GM04504 (cell line): ENCODE measurements around the gene FOXF2.

Source experiments
- DNase-seq: peaks from one replicate; pipeline ENCODE4 v3.0.0-alpha.2; 2012; ENCODE audit warnings: low read depth

Gene FOXF2

DNA sequence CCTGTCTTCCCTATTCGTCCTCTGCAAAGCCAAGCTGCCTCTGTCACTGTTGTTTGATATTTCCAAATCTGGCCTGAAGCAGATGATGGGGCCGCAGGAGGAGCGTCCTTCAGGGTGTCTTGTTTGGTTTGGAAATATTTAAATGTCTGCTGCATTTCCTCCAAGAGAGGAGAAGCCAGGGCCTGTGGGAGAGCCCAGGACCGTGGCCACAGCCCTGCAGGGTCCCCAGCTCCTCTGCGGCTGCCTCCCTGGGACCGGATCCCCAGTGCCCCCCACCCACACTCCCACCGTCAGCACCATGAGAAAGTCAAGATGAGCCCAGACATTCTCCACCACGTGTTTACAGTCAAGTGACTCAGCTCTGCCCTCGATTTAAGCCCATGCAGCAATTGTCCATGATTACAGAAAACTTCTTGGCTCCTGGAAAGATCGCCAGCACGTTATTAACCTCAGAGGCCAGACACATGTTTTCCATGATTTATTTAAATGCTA is 18.2 kb downstream of the FOXF2 start:
- peak; percentile 66 for DNase-seq

DNA sequence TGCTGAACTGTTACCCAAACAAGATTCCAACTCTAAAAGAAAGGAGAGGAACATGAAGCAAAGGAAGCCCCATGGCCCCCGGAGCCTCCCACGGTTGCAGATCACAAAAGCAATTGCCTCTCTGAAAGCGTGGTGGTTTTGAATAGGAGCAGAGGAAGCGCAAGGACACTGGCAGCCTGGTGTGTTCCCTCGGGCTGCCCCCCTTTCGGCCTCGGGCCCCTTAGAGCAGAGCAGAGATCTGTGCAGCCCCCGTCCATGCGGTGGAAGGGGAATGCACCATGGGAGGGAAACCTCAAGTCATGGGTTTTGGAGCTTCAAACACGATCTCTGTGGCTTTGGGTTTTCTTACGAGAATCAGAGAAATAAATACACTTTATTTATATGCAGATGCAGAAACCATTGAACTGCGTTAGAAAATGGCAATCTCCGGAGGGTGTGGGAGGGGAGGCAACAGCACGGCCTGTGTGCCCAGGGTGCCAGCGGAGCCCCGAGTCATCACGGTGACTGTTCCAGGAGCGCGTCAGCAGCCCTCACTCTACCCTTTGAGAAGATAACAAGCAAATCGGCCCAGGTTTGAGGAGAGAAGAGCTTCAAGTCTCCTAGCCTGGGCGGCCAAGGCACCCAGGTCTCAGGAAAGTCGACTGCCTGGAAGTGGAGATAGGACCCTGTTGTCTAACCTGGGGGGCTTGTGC is 20.5 kb downstream of the FOXF2 start:
- no peak for DNase-seq

- DNase-seq = no peak
Observed at GRCh38 chr6:1412901-1413300, 23.5 kb downstream of the FOXF2 start.

- DNase-seq = no peak
Observed at GRCh38 chr6:1415416-1416063, 26.2 kb downstream of the FOXF2 start.

- no peak for DNase-seq
Observed at GRCh38 chr6:1416191-1416760, 26.9 kb downstream of the FOXF2 start.

DNA sequence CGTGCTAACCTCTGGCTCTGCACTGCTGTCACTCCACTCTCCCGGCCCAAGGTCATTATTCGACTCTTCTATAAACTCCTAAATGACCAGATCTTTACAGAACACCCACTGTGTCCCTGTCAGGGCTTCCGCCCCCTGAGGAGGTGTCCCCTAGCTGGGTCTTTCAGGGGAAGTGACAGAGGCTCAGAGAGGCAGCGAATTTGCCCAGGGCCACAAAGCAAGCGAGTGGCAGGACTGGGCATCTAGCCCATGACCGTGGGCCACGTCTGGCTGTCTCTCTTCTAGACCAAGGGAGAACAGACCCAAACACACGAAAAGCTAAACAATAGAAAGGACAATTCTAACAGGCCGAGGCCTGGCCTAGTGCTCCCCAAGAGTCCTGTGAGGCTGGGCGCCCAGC is 27.4 kb downstream of the FOXF2 start:
- DNase-seq = no peak

GRCh38 chr6:1417718-1418117 is 28.3 kb downstream of the FOXF2 start:
- DNase-seq = no peak

- no peak for DNase-seq
Observed at GRCh38 chr6:1418471-1419191, 29.3 kb downstream of the FOXF2 start.

- no peak for DNase-seq
Observed at GRCh38 chr6:1420382-1420781, 31.0 kb downstream of the FOXF2 start.

- no peak for DNase-seq
Observed at GRCh38 chr6:1422290-1422689, 32.9 kb downstream of the FOXF2 start.

DNA sequence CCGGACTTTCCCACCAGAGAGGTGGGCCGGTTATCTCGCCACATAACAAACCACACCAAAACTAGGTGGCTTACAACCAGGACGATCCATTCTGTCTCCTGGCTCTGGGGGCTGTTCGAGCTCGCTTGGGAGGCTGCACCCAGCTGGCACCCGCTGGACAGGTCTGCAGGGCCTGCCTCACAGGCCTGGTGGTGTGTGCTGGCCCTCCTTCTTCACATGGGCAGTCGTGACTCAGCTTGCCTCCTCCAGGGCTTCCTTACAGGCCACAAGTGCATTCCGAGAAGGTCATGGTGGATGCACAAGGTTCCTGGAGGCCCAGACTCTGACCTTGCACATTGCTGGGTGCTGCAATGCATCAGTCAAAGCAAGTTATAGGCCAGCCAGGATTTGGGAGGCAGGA is 34.2 kb downstream of the FOXF2 start:
- no peak for DNase-seq

- peak; percentile 58 for DNase-seq
Observed at GRCh38 chr6:1424306-1424927, 35.0 kb downstream of the FOXF2 start.

GRCh38 chr6:1426416-1426815 is 37.0 kb downstream of the FOXF2 start:
- no peak for DNase-seq

- no peak for DNase-seq
Observed at GRCh38 chr6:1435806-1436205, 46.4 kb downstream of the FOXF2 start.

- DNase-seq = peak; percentile 55
Observed at GRCh38 chr6:1436334-1437306, 47.2 kb downstream of the FOXF2 start.

GRCh38 chr6:1437553-1438406 is 48.4 kb downstream of the FOXF2 start:
- no peak for DNase-seq

GRCh38 chr6:1438471-1438881 is 49.1 kb downstream of the FOXF2 start:
- no peak for DNase-seq

DNA sequence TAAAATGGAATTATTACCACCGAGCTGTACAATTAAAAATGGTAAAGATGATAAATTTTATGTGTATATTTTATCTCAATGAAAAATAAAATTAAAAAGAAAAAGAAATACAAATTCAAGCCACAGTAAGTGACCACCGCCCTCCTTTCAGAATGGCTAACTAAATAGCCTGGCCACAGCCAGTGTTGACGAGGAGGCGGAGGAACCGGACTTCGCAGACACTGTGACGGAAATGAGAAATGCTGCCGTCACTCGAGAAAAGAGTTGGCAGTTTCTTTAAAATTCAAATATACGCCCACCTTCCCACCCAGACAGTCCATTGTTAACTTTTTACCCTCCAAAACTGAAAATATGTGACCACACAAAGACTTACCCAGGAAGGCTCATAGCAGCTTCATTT is 50.0 kb downstream of the FOXF2 start:
- no peak for DNase-seq

GRCh38 chr6:1442929-1443328 is 53.6 kb downstream of the FOXF2 start:
- no peak for DNase-seq
